GM12891 (cell line): ENCODE results near the gene TSKU.

Source experiments
- PAX5 ChIP-seq: IDR thresholded peaks from 2 replicates; pipeline ENCODE4 v1.6.1; 2011; ENCODE audit warnings: low read length, moderate library complexity, mild to moderate bottlenecking; ENCODE audit not compliant: insufficient read depth, severe bottlenecking
- POLR2A ChIP-seq: IDR thresholded peaks from 2 replicates; pipeline ENCODE4 v1.6.1; 2011; ENCODE audit warnings: low read depth, low read length, control low read depth
- POLR2AphosphoS5 ChIP-seq: IDR thresholded peaks from 2 replicates; pipeline ENCODE4 v1.6.1; 2011; ENCODE audit warnings: low read depth, low read length, control low read depth
- POU2F2 ChIP-seq: IDR thresholded peaks from 2 replicates; pipeline ENCODE4 v1.6.1; 2011; ENCODE audit warnings: low read depth, mild to moderate bottlenecking, control low read depth, low read length, moderate library complexity
- SPI1 ChIP-seq: IDR thresholded peaks from 2 replicates; pipeline ENCODE4 v1.6.1; 2011; ENCODE audit warnings: low read depth, low read length, control low read depth
- TAF1 ChIP-seq: IDR thresholded peaks from 2 replicates; pipeline ENCODE4 v1.6.1; 2011; ENCODE audit warnings: low read depth, low read length, control low read depth

GRCh38 chr11:76772100-76772782 lies 10.9 kb upstream of the TSKU start:
- TF ChIP-seq TAF1 (no peak), POLR2A (no peak), PAX5 (no peak), POLR2AphosphoS5 (no peak), SPI1 (no peak), POU2F2 (no peak)
